Skin of body (tissue), 2 donors: ENCODE data around the gene ALKBH2. TPM values are rescaled to one million over a fixed set of nuclear protein-coding genes. Genes with fewer than 3 reads are reported as not detected.

Experiments
- DNase-seq: peaks from one replicate; lab custom pipeline; 2025; lab: John Stamatoyannopoulos, UW
- total RNA-seq: library from RNA; depleted of rRNA; stranded (reverse); fragments of >200 nt; gene quantifications from one replicate; pipeline ENCODE4 v1.2.3, GENCODE V29; 2014

The ALKBH2 gene
- 15.4 TPM for total RNA-seq

DNA sequence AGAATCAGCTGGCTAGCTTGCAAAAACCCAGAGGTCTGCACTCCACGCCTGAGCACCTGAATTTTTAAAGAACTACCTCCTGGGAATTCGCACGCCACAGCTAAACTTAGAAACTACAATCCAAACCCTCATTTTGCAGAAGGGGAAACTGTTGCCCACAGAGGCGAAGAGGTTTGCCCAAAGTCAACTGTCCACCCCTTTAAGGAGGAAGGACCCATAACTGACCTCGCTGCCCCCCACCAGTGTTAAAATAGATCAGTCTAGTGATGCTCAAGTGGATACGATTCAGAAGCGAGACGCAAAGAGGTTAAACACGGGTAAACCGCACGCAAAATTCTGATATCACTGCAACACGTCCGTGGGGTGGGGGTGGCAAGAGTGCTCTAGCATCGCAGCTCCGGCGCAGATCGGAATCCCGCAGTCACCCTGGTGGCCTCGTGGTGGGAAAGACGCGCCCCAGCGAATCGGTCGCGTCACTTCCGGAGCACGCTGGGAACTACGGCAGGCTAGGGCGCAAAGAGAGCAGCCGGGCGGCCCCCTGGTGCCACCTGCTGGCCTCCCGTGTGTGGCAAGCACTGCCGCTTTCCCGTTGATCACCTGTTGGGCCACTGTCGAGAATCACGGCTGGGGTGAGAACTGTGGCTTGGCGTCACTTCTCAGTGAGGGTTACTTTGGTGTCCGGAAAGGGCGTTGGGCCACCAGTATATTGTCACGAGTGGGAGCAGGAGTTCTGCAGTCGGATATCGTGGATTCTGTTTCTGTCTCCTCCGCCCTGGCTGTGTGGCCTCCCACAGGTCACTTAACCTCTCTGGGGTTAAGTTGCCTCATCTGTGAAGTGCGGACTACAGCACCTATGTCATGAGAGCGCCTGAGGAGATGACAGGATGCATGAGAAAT, at the start of gene ALKBH2:
Gene ALKBH2 (minus strand): TSS at position 451 of the 897 bp plus-strand sequence. CDS start 686 bp downstream, outside the sequence.
- peak; percentile 91 for DNase-seq

DNA sequence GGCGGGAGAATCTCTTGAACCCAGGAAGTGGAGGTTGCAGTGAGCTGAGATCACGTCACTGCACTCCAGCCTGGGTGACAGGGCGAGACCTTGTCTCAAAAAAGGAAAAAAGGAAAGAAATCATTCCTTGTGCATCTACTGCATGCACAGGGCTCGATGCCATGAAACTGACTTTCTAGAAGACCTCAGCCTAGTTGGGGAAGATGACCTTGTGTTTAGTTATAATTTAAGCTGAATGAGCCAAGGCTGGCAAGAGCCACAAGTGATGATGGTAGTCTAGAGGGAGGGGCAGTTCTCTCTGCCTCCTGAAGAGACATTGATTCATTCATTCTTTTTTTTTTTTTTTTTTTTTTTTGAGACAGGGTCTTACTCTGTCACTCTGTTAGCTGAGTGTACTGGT, 47.3 kb upstream of the ALKBH2 start:
- no peak for DNase-seq

- DNase-seq = no peak
Measured at GRCh38 chr12:109139791-109140190, 46.5 kb upstream of the ALKBH2 start.

DNA sequence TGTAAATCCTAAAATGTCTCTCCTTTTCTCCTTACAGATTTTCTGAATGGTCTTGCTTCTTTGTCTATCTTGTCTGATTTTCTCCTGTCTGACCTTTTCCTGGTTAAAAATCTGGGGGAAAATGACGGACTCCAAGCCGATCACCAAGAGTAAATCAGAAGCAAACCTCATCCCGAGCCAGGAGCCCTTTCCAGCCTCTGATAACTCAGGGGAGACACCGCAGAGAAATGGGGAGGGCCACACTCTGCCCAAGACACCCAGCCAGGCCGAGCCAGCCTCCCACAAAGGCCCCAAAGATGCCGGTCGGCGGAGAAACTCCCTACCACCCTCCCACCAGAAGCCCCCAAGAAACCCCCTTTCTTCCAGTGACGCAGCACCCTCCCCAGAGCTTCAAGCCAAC, 46.1 kb upstream of the ALKBH2 start:
- DNase-seq = no peak

- DNase-seq = no peak
Measured at GRCh38 chr12:109137055-109137454, 43.8 kb upstream of the ALKBH2 start.

GRCh38 chr12:109134186-109134917, 41.1 kb upstream of the ALKBH2 start:
- DNase-seq = peak; percentile 23

- no peak for DNase-seq
Measured at GRCh38 chr12:109131154-109132050, 38.1 kb upstream of the ALKBH2 start.

DNA sequence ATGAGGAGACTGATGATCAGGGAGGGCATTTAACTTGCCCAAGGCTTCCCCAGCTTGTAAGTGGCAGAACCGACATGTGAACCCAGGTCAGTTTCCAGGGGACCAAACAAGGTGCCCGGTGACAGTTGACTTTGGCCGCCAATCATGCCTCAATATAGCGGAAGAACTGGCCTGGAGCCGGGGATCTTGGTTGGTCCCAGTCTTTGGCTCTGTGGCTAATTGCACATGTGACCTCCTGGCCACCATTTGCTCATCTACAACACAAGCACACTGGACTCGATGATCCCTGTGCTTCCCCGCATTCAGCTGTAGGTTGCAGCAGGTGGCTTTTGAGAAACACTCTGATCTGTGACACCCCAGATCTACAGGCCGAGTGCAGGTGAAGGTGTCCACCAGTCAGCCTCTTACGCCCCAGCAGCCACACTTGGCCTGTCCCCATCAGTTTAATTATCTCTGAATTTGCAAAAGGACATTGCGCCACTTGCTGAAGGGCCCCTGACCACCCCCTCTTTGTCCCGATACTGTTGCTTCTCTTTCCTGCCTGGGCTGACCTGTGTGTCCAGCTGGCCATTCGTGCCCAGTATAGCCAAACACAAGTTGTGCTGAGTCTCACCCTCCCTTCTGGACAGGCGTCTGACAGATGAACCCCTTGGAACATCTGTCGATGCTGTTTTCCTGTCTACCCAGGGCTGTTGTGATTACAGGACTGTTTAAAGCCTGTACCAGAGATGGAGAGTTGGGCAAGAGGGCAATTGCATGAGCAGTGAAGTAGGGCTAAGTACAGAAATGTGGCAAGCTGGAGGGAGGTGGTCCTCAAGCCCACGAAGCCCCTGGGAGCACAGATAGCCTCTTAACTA, 37.3 kb upstream of the ALKBH2 start:
- DNase-seq = no peak

GRCh38 chr12:109127533-109128242, 34.4 kb upstream of the ALKBH2 start:
- no peak for DNase-seq

DNA sequence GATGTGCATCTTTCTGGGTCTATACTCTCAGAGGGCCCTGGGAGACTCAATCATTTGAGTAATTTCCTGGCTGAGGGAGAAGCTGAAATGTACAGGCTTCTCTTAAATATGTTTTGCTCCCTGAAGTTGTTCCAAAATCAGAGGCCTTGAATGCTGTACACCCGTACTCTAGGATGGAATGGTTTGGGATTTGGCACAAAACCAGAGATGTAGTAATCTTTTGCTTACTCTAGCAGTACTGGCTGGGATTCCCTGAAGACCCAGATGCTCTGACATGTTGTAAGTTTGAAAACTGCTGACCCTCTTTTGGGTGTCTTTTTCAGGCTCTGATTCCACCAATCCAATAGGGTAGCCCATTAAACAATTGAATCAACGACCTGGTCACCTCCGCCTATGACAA, 33.5 kb upstream of the ALKBH2 start:
- peak; percentile 61 for DNase-seq

DNA sequence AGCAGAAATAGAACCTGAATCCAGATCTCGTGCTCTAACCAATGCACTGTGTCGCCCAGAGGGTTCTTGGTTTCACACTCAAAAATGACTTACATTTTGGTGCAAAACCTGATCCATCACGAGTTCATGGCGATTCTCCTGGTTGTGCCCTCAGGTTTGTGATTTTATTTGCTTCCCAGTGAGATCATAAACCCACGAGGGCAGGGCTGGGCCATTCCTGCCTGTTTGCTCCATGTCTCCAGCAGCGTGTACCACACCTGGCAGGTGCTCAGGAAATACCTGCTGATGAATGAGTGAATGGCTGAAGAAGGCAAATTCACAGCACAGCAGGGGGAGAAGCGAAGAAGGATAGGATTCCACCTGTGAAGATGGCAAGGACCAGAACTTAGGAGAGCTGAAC, 32.5 kb upstream of the ALKBH2 start:
- no peak for DNase-seq

DNA sequence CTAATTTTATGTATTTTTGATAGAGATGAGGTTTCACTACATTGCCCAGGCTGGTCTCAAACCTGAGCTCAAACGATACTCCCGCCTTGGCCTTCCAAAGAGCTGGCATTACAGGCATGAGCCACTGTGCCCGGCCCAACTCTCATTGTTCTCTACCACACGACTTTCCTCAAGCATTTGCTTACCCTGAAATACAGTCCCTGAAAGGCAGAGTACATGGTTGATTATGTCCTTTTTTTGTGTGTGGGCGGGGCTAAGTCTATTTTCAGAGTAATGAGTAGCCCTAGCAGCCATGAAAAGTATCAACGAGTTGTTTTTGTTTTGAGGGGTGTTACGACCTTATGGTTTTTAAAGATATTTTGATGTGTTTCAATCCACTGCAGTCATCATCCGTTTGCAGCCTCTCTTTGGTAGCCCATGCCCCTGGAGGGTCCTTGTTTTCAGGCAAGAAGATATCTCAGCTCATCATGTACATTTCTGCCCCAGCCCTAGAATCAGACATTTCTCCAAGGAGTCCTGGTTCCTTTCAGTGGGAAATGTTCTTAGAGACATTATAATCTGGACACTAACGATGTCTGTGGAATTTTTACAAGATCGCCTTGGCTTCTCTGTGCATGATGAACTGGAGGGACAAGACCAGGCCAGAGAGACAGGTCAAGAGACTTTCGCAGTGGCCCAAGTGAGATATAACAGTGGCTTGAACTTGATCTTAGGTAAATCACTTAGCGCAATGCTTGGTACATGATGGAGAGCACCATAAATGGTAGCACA, 31.8 kb upstream of the ALKBH2 start:
- DNase-seq = no peak

GRCh38 chr12:109121346-109121880, 28.1 kb upstream of the ALKBH2 start:
- no peak for DNase-seq

DNA sequence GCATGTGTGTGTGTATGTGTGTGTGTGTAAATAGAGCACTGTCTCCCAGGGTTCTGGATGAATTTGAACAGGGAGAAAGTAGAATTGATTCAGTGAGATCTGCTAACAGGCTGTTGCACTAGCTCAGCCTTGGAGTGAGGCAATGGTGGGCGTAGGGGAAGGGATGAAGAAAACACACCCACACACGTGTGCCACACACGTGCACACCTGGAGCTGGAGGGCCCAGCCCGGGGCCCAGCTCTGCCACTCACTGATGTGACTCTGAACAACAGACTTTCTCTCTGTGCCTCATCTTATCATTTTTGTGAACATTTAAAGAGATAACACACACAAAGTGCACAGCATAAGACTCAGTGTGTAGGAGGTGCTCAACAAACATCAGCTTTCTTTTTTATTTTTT, 27.3 kb upstream of the ALKBH2 start:
- DNase-seq = no peak

GRCh38 chr12:109120095-109120494, 26.8 kb upstream of the ALKBH2 start:
- no peak for DNase-seq

- DNase-seq = no peak
Measured at GRCh38 chr12:109116611-109116949, 23.3 kb upstream of the ALKBH2 start.

DNA sequence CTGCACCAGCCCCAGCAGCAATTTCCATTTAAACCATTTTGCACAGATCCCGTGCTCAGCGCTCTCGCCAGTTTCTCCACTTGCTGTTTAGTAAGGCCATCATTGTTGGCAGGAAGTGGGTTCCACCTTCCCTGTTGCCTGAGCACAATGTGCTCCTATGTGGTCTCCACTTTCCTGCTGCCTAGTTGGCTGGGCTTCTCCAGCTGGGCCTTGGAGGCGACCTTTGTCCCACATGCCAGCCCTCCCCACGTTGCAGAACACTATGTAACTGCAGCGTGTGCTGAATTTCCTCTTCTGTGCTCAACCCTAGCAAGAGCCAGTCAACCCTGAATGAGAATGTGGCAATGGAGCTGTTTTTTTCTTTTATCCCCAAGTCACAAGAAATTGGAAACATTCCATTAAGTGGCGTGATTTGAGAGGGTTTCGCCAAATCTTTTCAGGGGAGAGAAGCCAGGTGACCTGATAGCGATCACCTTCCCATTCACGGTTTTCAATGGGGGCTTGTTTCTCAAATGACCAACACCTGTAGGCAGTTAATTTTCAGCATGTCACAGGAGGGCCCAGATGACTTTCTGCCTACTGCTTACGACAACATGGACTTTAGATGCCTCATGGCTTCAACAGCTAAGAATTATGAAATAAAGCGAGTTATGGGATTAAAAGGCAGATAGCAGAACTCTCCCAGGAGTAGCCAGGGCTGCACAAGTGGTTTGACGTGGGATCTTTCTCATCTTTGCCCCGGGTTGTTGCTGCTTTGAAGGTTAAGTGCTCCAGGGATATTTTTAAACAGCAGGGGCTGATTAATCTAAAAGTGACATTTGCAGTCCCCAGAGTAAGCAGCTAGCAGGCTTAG, 22.7 kb upstream of the ALKBH2 start, which contains the start of gene ACACB:
Gene ACACB (plus strand): TSS at position 830 of the 853 bp plus-strand sequence. CDS start 22,819 bp downstream, outside the sequence.
- DNase-seq = no peak

GRCh38 chr12:109115404-109115757, 22.1 kb upstream of the ALKBH2 start:
- DNase-seq = no peak
